ENCODE measurements around the gene TMEM236. TPM values are rescaled to one million over a fixed set of nuclear protein-coding genes. Genes with fewer than 3 reads are reported as not detected.
A peak's percentile ranks its signal among the peaks of the same experiment; 100 is the strongest.
"Not testable (repeated sequence)": the region's sequence is repeated elsewhere in the genome, so short reads cannot be mapped to it uniquely, and the experiment has no call there.

The TMEM236 gene, protein sequence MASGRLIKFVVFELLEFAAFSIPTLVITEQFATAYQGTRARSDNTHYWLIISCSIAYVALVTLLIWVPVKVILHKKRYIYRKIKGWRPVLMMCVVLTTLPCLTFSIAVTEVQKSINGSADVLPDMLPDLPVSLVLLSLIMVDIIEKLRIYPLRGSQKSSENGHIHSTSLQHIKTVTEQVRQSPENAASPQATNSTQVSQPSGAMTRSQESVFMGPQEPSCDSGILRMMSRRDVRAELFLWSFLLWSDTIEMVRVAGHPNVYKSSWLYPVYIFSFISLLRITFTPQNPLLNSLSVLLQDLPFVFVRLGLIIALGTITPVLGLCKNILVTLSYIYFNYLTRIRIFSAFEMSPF
- 0.11 TPM for polyA plus RNA-seq (2013, experiment 1 of 2)
- polyA plus RNA-seq (2013, experiment 2 of 2) = not detected

DNA sequence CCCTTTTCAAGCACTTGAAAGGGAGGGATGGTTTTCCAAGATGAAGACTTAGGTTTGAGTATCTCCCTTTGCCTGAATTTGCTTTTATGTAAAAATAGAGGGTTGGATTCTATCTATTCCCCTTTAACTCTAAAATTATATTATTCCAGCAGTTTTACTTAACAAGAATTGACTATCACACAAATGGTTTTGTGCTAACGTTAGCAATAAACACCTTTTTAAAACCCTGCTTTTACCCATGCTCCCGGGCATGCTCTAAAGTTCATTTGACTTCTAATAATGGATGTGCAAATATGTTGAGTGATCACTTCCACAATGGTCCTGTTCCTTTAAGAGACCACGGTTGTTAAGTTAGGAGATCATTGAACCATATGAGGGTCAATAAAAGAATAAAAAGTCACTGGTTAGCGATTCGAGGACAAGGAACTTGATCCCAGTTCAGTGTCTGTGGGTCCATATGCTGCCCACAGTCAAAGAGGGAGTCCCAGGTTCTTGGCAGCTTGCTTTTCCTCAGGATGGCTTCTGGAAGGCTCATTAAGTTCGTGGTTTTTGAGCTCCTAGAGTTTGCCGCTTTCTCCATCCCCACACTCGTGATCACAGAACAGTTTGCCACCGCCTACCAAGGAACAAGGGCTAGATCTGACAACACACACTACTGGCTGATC is at the start of gene TMEM236:
Gene TMEM236, plus strand, starts transcription at position 421 of the 665 bp plus-strand sequence. Its CDS starts 95 bp downstream, at position 516.
- WGBS, 2 experiments (ENCODE audit: insufficient coverage in 2 of 2) = 93 to 95% methylated on average over 7 to 8 of the region's 9 CpGs
- H3K9me3 ChIP-seq (ENCODE audit: control insufficient read depth, low read length) = no peaks in the 10 kb centered on the region

GRCh38 chr10:17703706-17704105 is 48.3 kb upstream of the TMEM236 start:
- Histone ChIP-seq H3K9me3 (ENCODE audit: control insufficient read depth, low read length) (no peaks in the 10 kb centered on the region), H3K36me3 (ENCODE audit: control insufficient read depth, insufficient read depth, low read length) (peaks cover 81% of the 10 kb centered on the region), H3K4me3 (ENCODE audit: extremely low read depth, insufficient read depth, low read length, poor library complexity, severe bottlenecking) (no peak overlapping the region), H3K27ac (ENCODE audit: low read depth, low read length, severe bottlenecking) (no peak overlapping the region), H3K4me1 (ENCODE audit: control insufficient read depth, insufficient read depth, low read length, poor library complexity, severe bottlenecking) (no peaks in the 10 kb centered on the region)
- WGBS, 2 experiments (ENCODE audit: insufficient coverage in 2 of 2) = 92 to 100% methylated on average over 1 to 2 of the region's 3 CpGs

More for the DNA sequence above, at the start of gene TMEM236:
- Histone ChIP-seq H3K4me1 (ENCODE audit: control insufficient read depth, insufficient read depth, low read length, poor library complexity, severe bottlenecking) (no peaks in the 10 kb centered on the region), H3K27ac (ENCODE audit: low read depth, low read length, severe bottlenecking) (no peak within 1 kb of the TSS), H3K4me3 (ENCODE audit: extremely low read depth, insufficient read depth, low read length, poor library complexity, severe bottlenecking) (no peak within 1 kb of the TSS), H3K36me3 (ENCODE audit: control insufficient read depth, insufficient read depth, low read length) (no peaks in the 10 kb centered on the region)

- Histone ChIP-seq H3K4me3 (ENCODE audit: extremely low read depth, insufficient read depth, low read length, poor library complexity, severe bottlenecking) (no peak overlapping the region), H3K36me3 (ENCODE audit: control insufficient read depth, insufficient read depth, low read length) (peaks cover 96% of the 10 kb centered on the region), H3K27ac (ENCODE audit: low read depth, low read length, severe bottlenecking) (no peak overlapping the region), H3K9me3 (ENCODE audit: control insufficient read depth, low read length) (no peaks in the 10 kb centered on the region), H3K4me1 (ENCODE audit: control insufficient read depth, insufficient read depth, low read length, poor library complexity, severe bottlenecking) (no peaks in the 10 kb centered on the region)
- WGBS, 2 experiments (ENCODE audit: insufficient coverage in 2 of 2) = 90 to 100% methylated on average over 4 to 5 of the region's 10 CpGs
Observed at GRCh38 chr10:17708821-17709220, 43.2 kb upstream of the TMEM236 start.

DNA sequence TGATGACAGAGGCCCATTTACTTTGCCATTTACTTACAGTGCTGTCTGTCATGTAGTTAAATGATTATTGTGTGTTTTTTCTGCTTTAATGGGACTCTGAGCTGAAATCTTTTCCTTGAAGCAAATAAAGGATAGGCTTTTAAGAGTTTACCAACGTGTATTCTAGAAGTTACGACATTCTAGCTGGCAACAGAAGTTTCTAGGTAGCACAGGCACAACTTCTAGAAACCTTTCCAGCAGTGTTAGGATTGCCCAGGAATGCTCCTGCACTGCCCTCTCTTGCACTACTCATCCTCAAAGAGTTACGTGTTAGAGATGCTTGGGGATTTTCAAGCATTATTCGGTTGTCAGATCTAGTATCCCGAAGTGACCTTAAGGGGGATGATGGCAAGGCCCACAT is 42.5 kb upstream of the TMEM236 start:
- WGBS, 2 experiments (ENCODE audit: insufficient coverage in 2 of 2) = 80 to 98% methylated on average over 4 to 5 of the region's 5 CpGs
- Histone ChIP-seq H3K27ac (ENCODE audit: low read depth, low read length, severe bottlenecking) (no peak overlapping the region), H3K4me3 (ENCODE audit: extremely low read depth, insufficient read depth, low read length, poor library complexity, severe bottlenecking) (no peak overlapping the region), H3K4me1 (ENCODE audit: control insufficient read depth, insufficient read depth, low read length, poor library complexity, severe bottlenecking) (no peaks in the 10 kb centered on the region), H3K9me3 (ENCODE audit: control insufficient read depth, low read length) (no peaks in the 10 kb centered on the region), H3K36me3 (ENCODE audit: control insufficient read depth, insufficient read depth, low read length) (peaks cover 96% of the 10 kb centered on the region)

DNA sequence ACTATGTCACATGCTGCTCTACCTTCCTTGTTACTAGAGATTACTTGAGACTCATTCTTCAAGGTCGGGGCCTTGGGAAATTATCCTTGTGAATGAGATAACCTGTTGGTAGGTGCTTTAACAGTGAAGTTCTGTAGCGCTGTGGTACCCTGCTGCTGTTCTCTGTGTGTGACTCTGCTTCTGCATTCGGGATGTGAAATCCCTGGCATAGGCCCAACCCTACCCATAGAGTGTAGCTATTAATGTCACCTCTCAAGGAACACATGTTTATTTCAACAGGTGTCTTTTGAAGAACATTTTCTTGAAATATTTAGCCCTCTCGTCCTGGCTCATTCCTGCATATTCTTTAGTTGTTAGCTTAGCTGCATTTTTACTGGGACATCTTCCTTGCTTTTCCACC is 41.8 kb upstream of the TMEM236 start:
- Histone ChIP-seq H3K4me3 (ENCODE audit: extremely low read depth, insufficient read depth, low read length, poor library complexity, severe bottlenecking) (no peak overlapping the region), H3K36me3 (ENCODE audit: control insufficient read depth, insufficient read depth, low read length) (peaks cover 97% of the 10 kb centered on the region), H3K27ac (ENCODE audit: low read depth, low read length, severe bottlenecking) (no peak overlapping the region), H3K9me3 (ENCODE audit: control insufficient read depth, low read length) (no peaks in the 10 kb centered on the region), H3K4me1 (ENCODE audit: control insufficient read depth, insufficient read depth, low read length, poor library complexity, severe bottlenecking) (no peaks in the 10 kb centered on the region)
- WGBS, 2 experiments (ENCODE audit: insufficient coverage in 2 of 2) = 89 to 100% methylated on average over 1 to 3 of the region's 4 CpGs

GRCh38 chr10:17712053-17712452 is 39.9 kb upstream of the TMEM236 start:
- Histone ChIP-seq H3K4me1 (ENCODE audit: control insufficient read depth, insufficient read depth, low read length, poor library complexity, severe bottlenecking) (no peaks in the 10 kb centered on the region), H3K36me3 (ENCODE audit: control insufficient read depth, insufficient read depth, low read length) (peaks cover 89% of the 10 kb centered on the region), H3K9me3 (ENCODE audit: control insufficient read depth, low read length) (no peaks in the 10 kb centered on the region), H3K27ac (ENCODE audit: low read depth, low read length, severe bottlenecking) (no peak overlapping the region), H3K4me3 (ENCODE audit: extremely low read depth, insufficient read depth, low read length, poor library complexity, severe bottlenecking) (no peak overlapping the region)
- 100% methylated on average over 1 to 2 of the region's 5 CpGs for WGBS, 2 experiments (ENCODE audit: insufficient coverage in 2 of 2)

GRCh38 chr10:17712717-17713471 is 39.1 kb upstream of the TMEM236 start:
- peak overlapping the region; percentile 51 for H3K27ac ChIP-seq (ENCODE audit: low read depth, low read length, severe bottlenecking)
- no peaks in the 10 kb centered on the region for H3K4me1 ChIP-seq (ENCODE audit: control insufficient read depth, insufficient read depth, low read length, poor library complexity, severe bottlenecking)
- 79 to 83% methylated on average over 14 to 17 of the region's 18 CpGs for WGBS, 2 experiments (ENCODE audit: insufficient coverage in 2 of 2)
- no peaks in the 10 kb centered on the region for H3K9me3 ChIP-seq (ENCODE audit: control insufficient read depth, low read length)
- no peak overlapping the region for H3K4me3 ChIP-seq (ENCODE audit: extremely low read depth, insufficient read depth, low read length, poor library complexity, severe bottlenecking)
- H3K36me3 ChIP-seq (ENCODE audit: control insufficient read depth, insufficient read depth, low read length) = peaks cover 88% of the 10 kb centered on the region

- no peak overlapping the region for H3K4me3 ChIP-seq (ENCODE audit: extremely low read depth, insufficient read depth, low read length, poor library complexity, severe bottlenecking)
- peaks cover 81% of the 10 kb centered on the region for H3K36me3 ChIP-seq (ENCODE audit: control insufficient read depth, insufficient read depth, low read length)
- no peaks in the 10 kb centered on the region for H3K9me3 ChIP-seq (ENCODE audit: control insufficient read depth, low read length)
- no peak overlapping the region for H3K27ac ChIP-seq (ENCODE audit: low read depth, low read length, severe bottlenecking)
- 93 to 96% methylated on average over 10 of the region's 10 CpGs for WGBS, 2 experiments (ENCODE audit: insufficient coverage in 2 of 2)
- no peaks in the 10 kb centered on the region for H3K4me1 ChIP-seq (ENCODE audit: control insufficient read depth, insufficient read depth, low read length, poor library complexity, severe bottlenecking)
Observed at GRCh38 chr10:17713758-17714157, 38.2 kb upstream of the TMEM236 start.

DNA sequence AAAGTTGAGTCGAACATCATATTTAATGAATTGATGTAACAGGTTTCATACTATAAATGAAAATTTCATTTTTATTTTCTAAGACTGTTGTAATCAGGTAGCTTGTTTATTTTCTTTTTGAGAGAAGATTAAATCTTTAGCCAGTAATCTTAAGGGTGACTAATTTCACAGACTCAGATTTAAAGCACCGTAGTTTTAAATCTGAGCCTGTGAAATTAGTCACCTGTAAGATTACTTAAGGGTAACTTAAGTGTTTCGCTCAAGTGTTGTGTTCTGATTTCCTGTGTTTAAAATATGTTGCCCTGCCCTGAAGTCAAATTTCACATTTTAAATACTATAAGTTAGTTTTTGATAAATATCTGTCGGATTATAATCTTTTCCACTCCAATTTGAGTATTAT is 35.8 kb upstream of the TMEM236 start:
- Histone ChIP-seq H3K36me3 (ENCODE audit: control insufficient read depth, insufficient read depth, low read length) (peaks cover 56% of the 10 kb centered on the region), H3K4me3 (ENCODE audit: extremely low read depth, insufficient read depth, low read length, poor library complexity, severe bottlenecking) (no peak overlapping the region), H3K27ac (ENCODE audit: low read depth, low read length, severe bottlenecking) (no peak overlapping the region), H3K9me3 (ENCODE audit: control insufficient read depth, low read length) (no peaks in the 10 kb centered on the region), H3K4me1 (ENCODE audit: control insufficient read depth, insufficient read depth, low read length, poor library complexity, severe bottlenecking) (no peaks in the 10 kb centered on the region)
- 100% methylated on average over 1 of the region's 4 CpGs; no CpG with 5 or more reads in 1 of the 2 experiments for WGBS, 2 experiments (ENCODE audit: insufficient coverage in 2 of 2)

- not testable (repeated sequence) for H3K27ac ChIP-seq (ENCODE audit: low read depth, low read length, severe bottlenecking); H3K9me3 ChIP-seq (ENCODE audit: control insufficient read depth, low read length); H3K36me3 ChIP-seq (ENCODE audit: control insufficient read depth, insufficient read depth, low read length); H3K4me1 ChIP-seq (ENCODE audit: control insufficient read depth, insufficient read depth, low read length, poor library complexity, severe bottlenecking); H3K4me3 ChIP-seq (ENCODE audit: extremely low read depth, insufficient read depth, low read length, poor library complexity, severe bottlenecking)
- WGBS, 2 experiments (ENCODE audit: insufficient coverage in 2 of 2) = 87 to 94% methylated on average over 14 to 23 of the region's 25 CpGs
Observed at GRCh38 chr10:17722317-17723014, 29.5 kb upstream of the TMEM236 start.

Data from mesodermal cell (in vitro differentiated cells).